ENCODE measurements around the gene LITAF.
"Not testable (repeated sequence)": the region's sequence is repeated elsewhere in the genome, so short reads cannot be mapped to it uniquely, and the experiment has no call there.

Gene LITAF

DNA sequence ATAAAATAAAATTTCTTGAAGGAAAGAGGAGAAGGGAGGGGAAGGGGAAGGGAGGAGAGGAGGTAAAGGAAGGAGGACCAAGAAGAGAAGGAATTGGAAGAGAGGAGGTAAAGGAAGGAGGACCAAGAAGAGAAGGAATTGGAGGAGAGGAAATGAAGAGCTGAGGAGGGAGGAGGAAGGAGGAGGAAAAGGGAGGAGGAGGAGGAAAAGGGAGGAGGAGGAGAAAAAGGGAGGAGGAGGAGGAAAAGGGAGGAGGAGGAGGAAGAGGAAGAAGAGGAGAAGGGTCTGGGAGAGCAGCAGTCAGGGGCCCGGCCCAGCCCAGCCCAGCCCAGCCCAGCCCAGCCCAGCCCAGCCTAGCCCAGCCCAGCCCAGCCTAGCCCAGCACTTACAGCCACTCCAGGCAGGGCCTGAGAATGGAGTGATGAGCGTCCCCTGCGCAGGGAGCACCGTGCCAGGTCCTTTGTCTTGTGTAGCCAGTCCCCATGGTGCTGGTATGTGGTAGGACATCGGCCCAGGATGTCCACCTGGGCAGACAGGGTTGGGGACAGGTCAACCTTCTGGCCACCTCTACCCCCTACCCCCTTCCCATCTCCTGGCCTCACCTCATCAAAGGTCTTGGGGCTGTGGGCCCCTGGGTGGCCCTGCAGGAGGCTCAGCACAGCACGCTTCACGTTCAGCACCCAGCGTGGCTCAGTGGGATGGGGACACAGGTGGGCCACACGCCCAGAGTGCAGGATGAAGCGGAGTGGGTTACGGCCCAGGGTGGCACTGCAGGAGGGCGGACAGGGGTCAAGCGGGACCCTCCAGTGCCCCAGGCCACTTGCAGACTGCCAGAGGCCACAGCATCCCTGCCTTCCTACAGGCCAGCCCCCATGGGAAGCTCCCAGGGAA is 70.9 kb downstream of the LITAF start:
- no peak for DNase-seq (ENCODE audit: low read depth)

DNA sequence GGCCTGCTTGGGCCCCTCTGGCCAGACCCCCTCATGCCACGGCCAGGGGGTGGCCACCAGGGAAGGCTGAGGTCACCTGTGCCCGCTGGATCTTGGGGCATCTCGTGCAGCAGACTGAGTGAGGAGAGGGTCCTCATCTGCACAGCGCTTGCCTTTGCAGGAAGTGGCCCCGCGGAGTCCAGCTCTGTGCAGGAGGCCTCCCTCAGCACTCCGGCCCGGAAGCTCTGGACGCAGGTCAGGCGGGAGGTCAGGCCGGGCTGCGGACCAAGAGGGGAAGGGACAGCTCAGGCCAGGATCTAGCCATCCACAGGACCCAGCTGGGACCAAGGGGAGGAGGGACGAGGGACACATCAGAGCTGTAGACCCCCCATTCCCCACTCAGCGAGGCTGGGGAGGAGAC is 72.4 kb downstream of the LITAF start:
- DNase-seq (ENCODE audit: low read depth) = no peak

DNA sequence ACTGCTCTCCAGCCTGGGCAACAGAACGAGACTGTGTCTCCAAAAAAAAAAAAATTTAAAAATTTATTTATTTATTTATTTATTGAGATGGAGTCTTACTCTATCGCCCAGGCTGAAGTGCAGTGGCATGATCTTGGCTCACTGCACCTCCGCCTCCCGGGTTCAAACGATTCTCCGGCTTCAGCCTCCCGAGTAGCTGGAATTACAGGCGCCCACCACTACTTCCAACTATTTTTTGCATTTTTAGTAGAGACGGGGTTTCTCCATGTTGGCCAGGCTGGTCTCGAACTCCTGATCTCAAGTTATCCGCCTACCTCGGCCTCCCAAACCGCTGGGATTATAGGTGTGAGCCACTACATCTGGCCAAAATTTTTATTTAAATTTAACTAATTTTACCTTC is 73.4 kb downstream of the LITAF start:
- DNase-seq (ENCODE audit: low read depth) = not testable (repeated sequence)

DNA sequence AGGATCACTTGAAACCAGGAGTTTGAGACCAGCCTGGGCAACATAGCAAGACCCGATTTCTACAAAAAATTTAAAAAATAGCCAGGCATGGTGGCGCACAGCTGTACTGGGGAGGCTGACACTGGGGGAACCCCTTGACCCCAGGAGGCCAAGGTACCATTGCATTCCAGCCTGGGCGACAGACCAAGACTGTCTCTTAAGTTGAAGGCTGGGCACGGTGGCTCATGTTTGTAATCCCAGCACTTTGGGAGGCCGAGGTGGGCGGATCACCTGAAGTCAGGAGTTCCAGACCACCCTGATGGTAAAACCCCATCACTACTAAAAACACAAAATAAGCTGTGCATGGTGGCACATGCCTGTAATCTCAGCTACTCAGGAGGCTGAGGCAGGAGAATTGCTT is 74.9 kb downstream of the LITAF start:
- no peak for DNase-seq (ENCODE audit: low read depth)

DNA sequence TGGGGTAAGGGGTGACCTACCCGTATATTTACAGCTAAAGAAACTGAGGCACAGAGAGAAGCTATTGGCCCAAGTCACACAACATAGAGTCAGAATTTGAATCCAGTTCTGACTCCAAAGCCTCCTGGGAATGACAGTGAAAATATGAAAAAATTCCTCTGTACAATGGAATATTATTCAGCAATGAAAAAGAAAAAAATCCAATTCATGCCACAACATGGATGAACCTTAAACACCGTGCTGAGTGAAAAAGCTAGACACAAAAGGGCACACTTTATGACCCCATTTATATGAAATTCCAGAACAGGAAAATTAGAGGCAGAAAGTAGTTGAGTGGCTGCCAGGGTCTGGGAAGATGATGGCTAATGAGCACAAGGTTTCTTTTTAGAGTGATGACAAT is 75.4 kb downstream of the LITAF start:
- DNase-seq (ENCODE audit: low read depth) = no peak

DNA sequence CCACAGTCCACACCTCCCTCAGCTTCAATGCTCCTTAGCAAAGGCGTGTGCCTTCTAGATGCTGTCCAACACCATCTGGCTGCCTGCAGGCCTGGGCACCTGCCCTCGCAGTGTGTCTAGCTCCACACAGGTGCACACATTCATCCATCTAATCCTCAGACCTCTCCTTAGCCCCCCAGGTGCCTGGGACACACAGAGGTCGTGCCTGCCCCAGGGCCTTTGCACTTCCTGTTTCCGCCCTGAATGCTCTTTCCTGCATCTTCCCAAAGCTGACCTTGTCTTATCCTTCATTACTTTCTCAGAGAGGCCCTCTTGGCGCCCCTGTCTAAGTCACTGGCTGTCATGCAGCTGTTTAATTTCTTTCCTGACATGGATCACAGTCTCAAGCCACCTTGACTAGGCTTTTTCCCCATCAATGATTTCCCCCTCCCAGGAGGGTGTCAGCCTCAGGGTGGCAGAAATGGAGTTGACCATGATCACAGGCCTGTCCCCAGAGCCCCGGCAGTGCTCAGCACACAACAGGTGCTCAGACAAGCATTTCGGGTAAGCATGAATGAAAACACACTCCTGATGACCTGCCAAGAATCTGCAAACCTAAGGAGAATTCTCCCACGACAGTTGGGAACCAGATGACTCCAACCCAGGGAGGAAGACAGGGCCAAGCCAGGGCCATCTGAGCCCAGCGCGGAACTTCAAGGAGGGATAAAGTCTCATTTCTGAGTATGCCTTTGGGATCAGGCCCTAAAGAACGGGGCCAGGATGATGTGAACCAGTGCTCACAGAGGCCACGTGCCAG is 76.3 kb downstream of the LITAF start:
- DNase-seq (ENCODE audit: low read depth) = no peak

DNA sequence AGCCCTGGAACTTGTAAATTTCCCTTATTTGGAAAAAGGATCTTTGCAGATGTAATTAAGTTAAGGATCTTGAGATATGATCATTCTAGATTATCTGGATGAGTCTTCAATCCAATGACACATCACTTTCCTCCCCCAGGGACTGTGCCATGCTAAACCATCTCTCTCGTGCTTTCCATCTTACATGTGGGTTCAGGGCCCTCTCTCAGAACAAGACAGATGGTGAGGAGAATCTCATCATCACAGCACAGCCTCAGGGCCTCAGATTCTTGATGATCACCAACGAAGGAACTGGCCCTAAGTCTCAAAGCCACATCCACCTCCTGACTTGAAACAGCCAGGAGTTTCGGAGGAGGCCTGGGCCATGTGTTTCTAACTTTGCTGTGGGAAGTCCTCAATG is 78.7 kb downstream of the LITAF start:
- DNase-seq (ENCODE audit: low read depth) = no peak

DNA sequence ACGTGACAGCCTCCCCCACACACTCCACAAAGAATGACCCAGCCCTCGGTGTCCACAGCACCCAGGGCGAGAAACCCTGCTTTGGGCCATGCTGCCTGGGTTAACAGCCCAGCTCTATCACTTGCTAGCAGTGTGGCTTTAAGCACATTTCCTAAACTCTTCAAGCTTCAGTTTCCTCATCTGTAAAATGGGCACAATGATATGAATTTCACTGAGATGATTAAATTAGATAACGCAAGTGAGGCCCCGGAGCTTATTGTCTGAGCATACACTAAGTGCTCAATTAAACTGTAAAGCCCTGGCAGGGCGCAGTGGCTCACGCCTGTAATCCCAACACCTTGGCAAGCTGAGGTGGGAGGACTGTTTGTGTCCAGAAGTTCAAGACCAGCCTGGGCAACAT is 79.4 kb downstream of the LITAF start:
- no peak for DNase-seq (ENCODE audit: low read depth)

DNA sequence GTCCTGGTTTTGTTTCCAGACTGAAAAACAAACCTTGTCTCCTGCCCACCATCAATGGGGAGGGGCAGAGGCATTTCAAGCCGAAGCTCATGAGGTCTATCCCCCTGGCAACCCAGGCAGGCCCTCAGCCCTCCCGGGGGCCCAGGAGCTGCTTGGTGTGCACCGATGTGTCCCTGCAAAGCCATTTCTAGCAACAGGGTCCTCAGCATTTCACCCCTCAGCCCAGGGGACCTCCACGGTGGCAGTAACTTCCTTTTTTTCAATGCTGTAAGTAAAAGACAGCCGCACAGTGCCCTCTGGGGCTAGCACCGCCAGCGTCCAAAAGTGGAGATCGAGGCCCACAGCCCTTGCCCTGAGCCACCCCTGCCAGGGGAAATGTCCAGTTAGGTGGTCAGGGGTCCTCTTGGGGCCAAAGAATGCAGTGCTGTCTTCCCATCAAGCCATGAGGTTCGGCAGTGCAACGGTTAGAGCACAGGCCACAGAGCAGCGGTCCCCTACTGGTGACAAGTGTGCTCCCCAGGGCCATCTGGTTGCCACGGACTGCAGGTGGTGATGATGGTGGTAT is 79.9 kb downstream of the LITAF start:
- DNase-seq (ENCODE audit: low read depth) = no peak

DNA sequence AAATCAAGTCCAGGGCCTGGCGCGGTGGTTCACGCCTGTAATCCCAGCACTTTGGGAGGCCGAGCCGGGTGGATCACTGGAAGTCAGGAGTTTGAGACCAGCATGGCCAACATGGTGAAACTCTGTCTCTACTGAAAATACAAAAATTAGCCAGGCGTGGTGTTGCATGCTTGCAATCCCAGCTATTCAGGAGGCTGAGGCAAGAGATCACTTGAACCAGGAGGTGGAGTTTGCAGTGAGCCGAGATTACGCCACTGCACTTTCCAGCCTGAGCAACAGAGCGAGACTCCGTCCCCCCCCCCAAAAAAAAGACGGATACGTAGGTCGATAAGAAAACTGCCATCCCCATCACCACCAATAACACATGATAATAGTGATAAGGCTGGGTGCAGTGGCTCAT is 82.5 kb downstream of the LITAF start:
- not testable (repeated sequence) for DNase-seq (ENCODE audit: low read depth)

DNA sequence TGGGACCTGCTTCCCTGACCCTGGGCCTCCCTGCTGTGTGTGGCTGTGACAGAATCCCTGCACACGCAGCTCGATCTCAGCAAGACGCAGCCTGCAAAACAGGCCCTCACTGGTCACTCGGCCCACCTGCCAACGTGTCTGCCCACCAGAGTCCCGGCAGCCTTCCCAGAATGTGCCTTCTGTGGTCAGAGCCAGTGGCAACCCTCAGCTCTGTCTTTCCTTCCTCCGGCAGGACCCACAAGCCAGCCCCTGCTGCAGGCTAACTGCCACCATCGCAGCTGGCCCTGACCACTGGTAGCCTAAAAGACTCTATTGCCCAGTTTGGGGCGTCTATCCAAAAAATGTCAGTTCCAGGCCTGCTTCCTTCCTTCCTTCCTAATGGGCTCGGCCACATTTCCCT is 83.2 kb downstream of the LITAF start:
- no peak for DNase-seq (ENCODE audit: low read depth)

DNA sequence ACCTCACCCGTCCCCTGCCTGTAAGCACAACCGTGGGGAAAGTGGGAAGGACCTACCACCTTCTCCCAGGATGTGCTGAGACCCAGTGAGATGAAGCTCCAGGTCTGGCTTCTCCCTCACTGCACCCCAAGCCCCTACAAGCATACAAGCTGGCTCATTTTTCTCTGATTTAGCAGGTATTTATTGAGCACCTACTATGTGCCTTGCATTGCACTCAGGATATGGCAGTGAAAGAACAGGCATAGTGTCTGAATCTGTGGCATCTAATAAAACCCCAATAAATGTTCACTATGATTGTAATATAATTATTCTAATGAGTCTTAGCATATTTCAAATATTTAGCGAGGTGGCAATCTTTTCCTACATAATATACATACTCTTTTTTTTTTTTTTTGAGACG is 84.5 kb downstream of the LITAF start:
- no peak for DNase-seq (ENCODE audit: low read depth)

DNA sequence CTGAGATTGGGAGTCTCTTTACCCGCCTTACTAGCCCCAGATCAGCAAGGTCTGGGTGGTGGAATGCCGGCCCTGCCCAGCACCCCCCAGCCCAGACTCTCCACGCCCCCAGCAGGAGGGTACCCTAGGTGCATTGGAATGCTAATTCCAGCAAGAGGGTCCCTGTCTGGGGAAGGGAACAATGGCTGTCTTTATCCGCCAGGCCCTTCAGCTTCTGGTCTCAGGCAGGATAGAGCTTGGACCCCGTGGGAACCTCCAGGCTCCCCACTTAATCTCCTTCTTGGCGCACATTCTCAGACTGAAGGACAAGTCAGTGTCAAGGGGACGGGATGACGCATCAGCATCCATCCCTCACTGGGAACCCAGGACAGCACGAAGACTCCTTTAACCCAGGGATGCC is 85.1 kb downstream of the LITAF start:
- no peak for DNase-seq (ENCODE audit: low read depth)

DNA sequence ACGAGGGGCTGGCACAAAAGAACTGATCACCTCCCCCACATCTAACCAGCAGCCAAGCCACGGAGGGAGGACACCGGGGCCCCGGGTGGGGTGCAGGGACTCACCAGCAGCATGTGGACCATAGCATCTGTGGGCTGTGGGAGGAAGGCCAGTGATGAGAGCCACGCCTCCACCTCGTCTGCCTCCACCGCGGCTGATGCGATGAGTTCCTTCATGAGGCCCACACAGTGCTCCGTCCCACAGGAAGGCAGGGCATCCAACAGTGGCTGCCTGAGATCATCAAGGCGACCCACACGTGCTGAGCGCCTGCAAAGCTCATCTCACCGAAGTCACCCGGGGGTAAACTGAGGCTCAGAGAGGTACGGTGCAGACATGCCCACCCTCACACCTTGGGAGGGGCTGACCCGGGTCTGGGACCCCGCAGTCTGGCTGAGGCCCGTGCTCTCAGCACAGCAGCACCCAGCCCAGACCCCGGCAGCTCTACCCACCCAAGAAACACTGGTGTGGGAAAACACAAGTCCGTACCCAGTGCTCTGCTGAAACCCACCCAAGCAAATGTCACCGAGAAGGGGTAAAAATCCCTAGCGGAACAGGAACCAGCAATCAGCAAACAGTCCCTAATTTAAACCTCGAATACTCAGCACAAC is 85.9 kb downstream of the LITAF start:
- no peak for DNase-seq (ENCODE audit: low read depth)

DNA sequence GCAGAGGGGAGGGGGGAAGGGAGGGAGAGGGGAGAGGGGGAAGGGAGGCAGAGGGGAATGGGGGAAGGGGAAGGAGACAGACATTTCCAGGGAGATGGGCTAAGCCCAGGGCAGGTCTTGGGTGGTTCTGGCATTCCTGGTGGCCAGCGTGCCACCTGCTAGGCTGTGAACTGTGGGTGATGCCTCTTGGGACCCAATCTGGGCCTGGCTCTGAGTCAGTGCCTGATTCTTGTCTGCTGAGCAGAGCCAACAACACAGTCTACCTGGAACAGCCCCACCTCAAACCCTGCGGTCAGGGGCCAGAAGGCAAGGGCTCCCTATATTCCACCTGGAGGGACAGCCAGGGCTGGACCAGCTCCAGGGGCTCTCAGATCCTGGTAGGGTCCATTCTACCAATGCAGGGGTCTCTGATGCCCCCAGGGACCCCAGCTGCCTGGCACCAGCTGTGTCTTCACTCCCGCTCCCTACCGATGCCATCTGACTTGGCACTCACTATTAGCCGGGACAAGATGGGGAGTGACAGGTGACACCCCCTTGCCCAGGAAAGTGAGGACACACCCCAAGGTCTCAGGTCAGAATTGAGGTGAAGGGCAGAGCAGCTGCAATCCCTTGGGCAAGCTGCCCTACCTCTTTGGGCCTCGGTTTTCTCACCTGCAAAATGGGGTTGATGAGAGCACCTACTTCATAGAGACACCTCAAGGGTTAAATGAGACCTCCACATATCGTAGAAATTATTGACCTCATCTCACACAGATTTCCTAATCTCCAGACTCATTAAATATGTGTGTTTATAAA is 87.2 kb downstream of the LITAF start:
- no peak for DNase-seq (ENCODE audit: low read depth)

DNA sequence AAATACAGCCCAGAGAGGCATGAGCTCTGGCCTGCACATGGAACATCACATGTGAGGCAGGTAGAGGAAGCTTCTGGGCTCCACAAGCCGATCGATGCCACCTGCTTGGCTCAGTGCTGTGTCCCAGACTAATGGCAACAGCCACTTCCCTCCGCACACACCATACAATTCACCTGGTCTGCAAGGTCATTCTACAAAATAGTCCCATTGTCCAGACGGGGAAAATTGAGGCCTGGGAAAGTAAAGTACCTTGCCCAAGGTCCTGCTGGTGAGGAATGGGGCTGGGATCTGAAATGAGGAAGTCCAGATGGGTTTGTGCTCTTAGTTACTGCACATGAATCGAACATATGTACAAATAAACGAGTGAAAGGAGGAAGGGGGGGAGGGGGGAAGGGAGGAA is 88.0 kb downstream of the LITAF start:
- no peak for DNase-seq (ENCODE audit: low read depth)

DNA sequence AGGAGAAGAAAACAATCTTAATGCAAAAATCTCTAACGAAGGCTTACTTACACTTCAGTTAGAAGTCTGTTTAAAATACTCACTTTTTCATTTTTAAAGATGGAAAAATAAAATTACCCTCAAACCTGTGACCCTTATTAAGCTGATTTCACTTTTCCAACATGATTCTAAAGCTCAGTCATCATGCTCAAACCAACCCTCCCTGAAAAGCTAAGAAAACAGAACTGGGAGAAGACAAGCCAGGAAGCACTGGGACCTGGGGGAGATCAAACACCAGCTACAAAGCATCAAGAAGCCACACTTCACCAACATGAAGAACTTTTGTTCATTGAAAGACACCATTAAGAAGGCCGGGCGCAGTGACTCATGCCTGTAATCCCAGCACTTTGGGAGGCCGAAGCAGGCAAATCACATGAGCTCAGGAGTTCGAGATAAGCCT is 88.8 kb downstream of the LITAF start:
- DNase-seq (ENCODE audit: low read depth) = peak; percentile 28

Measured in stromal cell of bone marrow (primary cell).